Ovary (tissue), 9 donors: ENCODE data around the gene FAM98B. TPM values are rescaled to one million over a fixed set of nuclear protein-coding genes. Genes with fewer than 3 reads are reported as not detected.

Source experiments
- DNase-seq, 5 donors: peaks; one replicate each; pipeline ENCODE4 v3.0.0-alpha.2; 2019 to 2020
- H3K27ac ChIP-seq, 2 donors: fragments of 200-600 bp; one replicate each; pipeline versions ENCODE4 v1.5.1 to v1.8.0; 2019 to 2022
- H3K27me3 ChIP-seq: fragments of 200-600 bp; one replicate; pipeline ENCODE4 v1.8.0; 2022
- H3K36me3 ChIP-seq: fragments of 200-600 bp; sonication (generic); one replicate; pipeline ENCODE4 v1.5.1; 2019
- H3K4me1 ChIP-seq: one replicate; pipeline ENCODE4 v1.8.1; 2013; ENCODE audit warnings: mild to moderate bottlenecking, moderate library complexity; ENCODE audit not compliant: insufficient read depth
- H3K4me3 ChIP-seq: fragments of 200-600 bp; sonication (generic); one replicate; pipeline ENCODE4 v1.5.1; 2017
- H3K9me3 ChIP-seq, 2 donors: fragments of 200-600 bp in 1 of 2; sonication (generic) in 1 of 2; one replicate each; pipeline versions ENCODE4 v1.5.1 to v1.8.1; 2013 to 2019; ENCODE audit warnings: mild to moderate bottlenecking in 1 of 2, moderate library complexity in 1 of 2
- CTCF ChIP-seq, 3 donors: fragments of 450-650 bp in 2 of 3; fragments of 200-600 bp in 1 of 3; IDR thresholded peaks; one replicate each; pipeline versions ENCODE4 v1.5.1 to v1.8.0; 2016 to 2022; ENCODE audit warnings: antibody characterized with exemption in 3 of 3, mild to moderate bottlenecking in 1 of 3
- EP300 ChIP-seq: sonication (generic); formaldehyde crosslinking; IDR thresholded peaks from one replicate; pipeline ENCODE4 v1.6.1; 2017; ENCODE audit warnings: antibody characterized with exemption
- POLR2A ChIP-seq: fragments of 450-650 bp; IDR thresholded peaks from one replicate; pipeline ENCODE4 v1.6.1; 2017; ENCODE audit warnings: antibody characterized with exemption, mild to moderate bottlenecking, moderate library complexity
- WGBS, 3 donors: extraction: QIAGEN DNeasy Blood & Tissue Kit in 1 of 3; methylation state at CpG; one replicate each; pipeline versions ENCODE4 v1.1.5 to v1.1.7; 2013 to 2017; 5-methylcytosine and 5-hydroxymethylcytosine counted together
- intact Hi-C, 4 donors: fragments of 100-400 bp; cut with DNase I; formaldehyde crosslinking; loops; one replicate each; pipeline versions ENCODE4 v1.11.0 to v1.15.1; 2022 to 2023
- polyA plus RNA-seq, 2 donors: library from polyadenylated mRNA; stranded (reverse); fragments of 200-250 nt in 1 of 2; fragments of 350-450 nt in 1 of 2; fragmentation: Illumina TruSeq in 1 of 2; extraction: RNeasy Lipid Tissue Mini Kit (QIAGEN cat#74804) in 1 of 2; gene quantifications; one replicate each; pipeline ENCODE4 v1.2.3, GENCODE V29; 2013 to 2014
- total RNA-seq, 7 donors: library from RNA; depleted of rRNA in 2 of 7; stranded (reverse); fragments of >200 nt in 2 of 7; fragmentation: NEBNext Ultra II Directional in 3 of 7; extraction: Animal tissue kit (Norgen Biotek cat#: 25700) in 3 of 7; gene quantifications; one replicate each; pipeline versions ENCODE4 v1.1.0 to v1.2.4, GENCODE V29; 2016 to 2023
- donor health status: DM: no; HTN: no; CAD: no; lungs with moderate emphysema.
- donor health status: DM: no; HTN: no; CAD: no.
- donor health status: Bipolar disorder and iron deficiency.
- donor health status: DM: yes; HTN: yes; CAD: no.
- donor health status: DM: no; HTN: no; CAD: no.
- donor health status: DM: yes; HTN: yes; CAD: no.

FAM98B gene
- total and polyA plus RNA-seq, 9 donors, result 9.4 to 35.3 (median 19.8) TPM

- intact Hi-C loops, result loop anchor here in 2 of 4 donors (5.0 to 10.0 kb wide), 2 partner anchors 415 to 418 kb away; no protein-coding TSS in a partner anchor
- Histone ChIP-seq H3K9me3 (no peaks in the 10 kb centered on the region), H3K4me1 (peaks cover 5% of the 10 kb centered on the region), H3K27ac (no peak overlapping the region), H3K27me3 (no peaks in the 10 kb centered on the region), H3K36me3 (no peaks in the 10 kb centered on the region), H3K4me3 (no peak overlapping the region)
- no peak for DNase-seq
- 18 to 21% (median 20%) methylated on average over 3 of the region's 3 CpGs for WGBS, 3 donors
- TF ChIP-seq POLR2A (no peak), CTCF (IDR thresholded peaks at IDR 0.05) (no peak), EP300 (no peak)
Observed at GRCh38 chr15:38412466-38412865, 41.5 kb upstream of the FAM98B start.

GRCh38 chr15:38414357-38414756 is 39.6 kb upstream of the FAM98B start:
- H3K36me3 ChIP-seq, result no peaks in the 10 kb centered on the region
- peak; percentile 35 to 76 (median 58) for DNase-seq
- H3K4me1 ChIP-seq, result peaks cover 5% of the 10 kb centered on the region
- no peaks in the 10 kb centered on the region for H3K27me3 ChIP-seq
- no peaks in the 10 kb centered on the region for H3K9me3 ChIP-seq
- no peak overlapping the region for H3K4me3 ChIP-seq
- intact Hi-C loops, result loop anchor here in 2 of 4 donors (5.0 to 10.0 kb wide), 2 partner anchors 417 to 420 kb away; no protein-coding TSS in a partner anchor
- TF ChIP-seq POLR2A, result no peak
- TF ChIP-seq CTCF (IDR thresholded peaks at IDR 0.05), result peak in 2 of 3 donors; percentile 15 to 63
- H3K27ac ChIP-seq, result no peak overlapping the region

GRCh38 chr15:38421069-38421690 is 32.7 kb upstream of the FAM98B start:
- WGBS, 3 donors, result 65 to 94% (median 68%) methylated on average over 4 of the region's 4 CpGs
- no peaks in the 10 kb centered on the region for H3K27me3 ChIP-seq

GRCh38 chr15:38424101-38424552 is 29.8 kb upstream of the FAM98B start:
- intact Hi-C loops, result no loop called here
- Histone ChIP-seq H3K4me1 (no peaks in the 10 kb centered on the region), H3K36me3 (no peaks in the 10 kb centered on the region), H3K27ac (no peak overlapping the region), H3K4me3 (no peak overlapping the region), H3K9me3 (no peaks in the 10 kb centered on the region), H3K27me3 (no peaks in the 10 kb centered on the region)
- TF ChIP-seq POLR2A (no peak), CTCF (IDR thresholded peaks at IDR 0.05) (no peak), EP300 (no peak)
- 45 to 53% (median 52%) methylated on average over 4 of the region's 4 CpGs for WGBS, 3 donors
- DNase-seq, result no peak

More at GRCh38 chr15:38421069-38421690, 32.7 kb upstream of the FAM98B start:
- TF ChIP-seq POLR2A, result no peak
- intact Hi-C loops, result no loop called here
- no peak for DNase-seq
- Histone ChIP-seq H3K27ac (no peak overlapping the region), H3K4me1 (no peaks in the 10 kb centered on the region), H3K36me3 (no peaks in the 10 kb centered on the region), H3K9me3 (no peaks in the 10 kb centered on the region), H3K4me3 (no peak overlapping the region)

GRCh38 chr15:38425269-38425668 is 28.7 kb upstream of the FAM98B start:
- Histone ChIP-seq H3K27me3 (no peaks in the 10 kb centered on the region), H3K36me3 (no peaks in the 10 kb centered on the region), H3K9me3 (no peaks in the 10 kb centered on the region), H3K27ac (no peak overlapping the region), H3K4me1 (no peaks in the 10 kb centered on the region), H3K4me3 (no peak overlapping the region)
- 88 to 94% (median 91%) methylated on average over 1 of the region's 1 CpG for WGBS, 3 donors
- intact Hi-C loops, result no loop called here
- TF ChIP-seq EP300, result no peak
- TF ChIP-seq POLR2A, result no peak
- no peak for TF ChIP-seq CTCF (IDR thresholded peaks at IDR 0.05)
- no peak for DNase-seq
